ENCODE measurements around the gene PRDM11.

- TF ChIP-seq CTCF (conservative IDR thresholded peaks at IDR 0.05) (no peak), ZFX (IDR thresholded peaks at IDR 0.05) (no peak)
Measured at GRCh38 chr11:45159781-45160365, 13.4 kb downstream of the PRDM11 start.

Data from C4-2B (cell line).